GM12878 (cell line): ENCODE results near the gene UBE2E3. TPM values are rescaled to one million over a fixed set of nuclear protein-coding genes. Genes with fewer than 3 reads are reported as not detected.

Experiments
- ATAC-seq: fragments of 200-7000 bp; cut with Tn5 transposase; 3 replicates; pipeline ENCODE4 v1.9.1; 2020; ENCODE audit warnings: mild to moderate bottlenecking, moderate library complexity
- BruUV-seq: library from RNA; stranded (reverse); fragments of 400-500 nt; replicated peaks from 2 replicates; lab custom pipeline; 2021; lab: Mats Ljungman, UMichigan
- CTCF ChIA-PET: fragments of 300-600 bp; sonication (Branson Sonifier 250); formaldehyde crosslinking; extraction: SDS; loops from one replicate; lab custom pipeline; 2021; ENCODE audit warnings: inconsistent platforms; lab: Yijun Ruan, JAX
- POLR2A ChIA-PET: fragments of 350-600 bp; formaldehyde crosslinking; extraction: SDS; loops from one replicate; lab custom pipeline; 2021; ENCODE audit warnings: inconsistent platforms; lab: Charles Lee
- RAD21 ChIA-PET: fragments of 300-600 bp; sonication (Branson Sonifier 250); formaldehyde crosslinking; loops from one replicate; lab custom pipeline; 2023; ENCODE audit warnings: antibody characterized with exemption; ENCODE audit not compliant: unreplicated experiment; lab: Charles Lee
- SMC1A ChIA-PET: fragments of 300-600 bp; sonication (Branson Sonifier 250); formaldehyde crosslinking; loops from one replicate; lab custom pipeline; 2023; ENCODE audit not compliant: unreplicated experiment, uncharacterized antibody; lab: Charles Lee
- DNase-seq: peaks from one replicate; pipeline ENCODE4 v3.0.0-alpha.2; 2011; ENCODE audit warnings: low read depth, low spot score
- FAIRE-seq: peaks from 3 replicates; lab custom pipeline; 2011; peaks lifted over from hg19 to GRCh38; lab: Jason Lieb, UNC
- H2AFZ ChIP-seq: 2 replicates; pipeline ENCODE4 v1.6.0; 2011; ENCODE audit warnings: low read depth, low read length, control low read depth; ENCODE audit not compliant: control insufficient read depth
- H3K27ac ChIP-seq: 2 replicates; pipeline ENCODE4 v1.5.1; 2011; ENCODE audit warnings: control low read depth; ENCODE audit not compliant: control insufficient read depth, insufficient read depth
- H3K27me3 ChIP-seq, 2 experiments: replicated peaks in 1 of 2; 2 replicates each; pipeline versions ENCODE4 v1.6.0 to v1.6.1; 2011; ENCODE audit warnings: low read length in 1 of 2; ENCODE audit not compliant: control insufficient read depth in 2 of 2, insufficient read depth in 2 of 2
- H3K36me3 ChIP-seq, 2 experiments: 2 replicates each; pipeline ENCODE4 v1.5.1; 2011; ENCODE audit warnings: low read length in 1 of 2; ENCODE audit not compliant: control insufficient read depth in 2 of 2, insufficient read depth in 2 of 2
- H3K4me1 ChIP-seq: 2 replicates; pipeline ENCODE4 v1.6.1; 2011; ENCODE audit warnings: mild to moderate bottlenecking, low read length, moderate library complexity, mixed read lengths; ENCODE audit not compliant: control insufficient read depth, insufficient read depth
- H3K4me2 ChIP-seq: 2 replicates; pipeline ENCODE4 v1.6.0; 2011; ENCODE audit warnings: control low read depth; ENCODE audit not compliant: control insufficient read depth, insufficient read depth
- H3K4me3 ChIP-seq: fragments of 200-600 bp; sonication (generic); 2 replicates; pipeline ENCODE4 v1.5.1; 2016
- H3K79me2 ChIP-seq: 2 replicates; pipeline ENCODE4 v1.6.0; 2011; ENCODE audit warnings: low read length; ENCODE audit not compliant: control insufficient read depth, insufficient read depth
- H3K9ac ChIP-seq: 2 replicates; pipeline ENCODE4 v1.8.0; 2011; ENCODE audit warnings: low read length, control low read depth, mixed read lengths; ENCODE audit not compliant: control insufficient read depth, insufficient read depth
- H3K9me3 ChIP-seq: replicated peaks from 3 replicates; pipeline ENCODE4 v1.5.1; 2011; ENCODE audit warnings: mild to moderate bottlenecking, low read length; ENCODE audit not compliant: control insufficient read depth, insufficient read depth
- H4K20me1 ChIP-seq: 2 replicates; pipeline ENCODE4 v1.6.0; 2011; ENCODE audit not compliant: control insufficient read depth, insufficient read depth
- CBX3 ChIP-seq: fragments of 200-600 bp; sonication (generic); IDR thresholded peaks from 2 replicates; pipeline ENCODE4 v1.6.1; 2016; ENCODE audit warnings: low read depth, borderline replicate concordance
- EED ChIP-seq: sonication (generic); IDR thresholded peaks from 2 replicates; pipeline ENCODE4 v1.6.1; 2016; ENCODE audit warnings: antibody characterized with exemption, low read depth
- MTA2 ChIP-seq: fragments of 450-650 bp; IDR thresholded peaks from 2 replicates; pipeline ENCODE4 v1.6.1; 2016; ENCODE audit warnings: low read depth, mild to moderate bottlenecking, moderate library complexity
- PRDM15 ChIP-seq: fragments of 450-650 bp; formaldehyde crosslinking; IDR thresholded peaks from 2 replicates; pipeline ENCODE4 v1.4.0; 2020; ENCODE audit warnings: mild to moderate bottlenecking, moderate library complexity
- SMAD5 ChIP-seq: IDR thresholded peaks from 2 replicates; pipeline ENCODE4 v1.6.1; 2016; ENCODE audit warnings: antibody characterized with exemption, low read depth
- SRF ChIP-seq, 2 experiments: IDR thresholded peaks; 2 replicates each; pipeline ENCODE4 v1.6.1; 2011; ENCODE audit warnings: low read depth in 2 of 2, low read length in 2 of 2, mild to moderate bottlenecking in 1 of 2, moderate library complexity in 1 of 2
- SUPT20H ChIP-seq: IDR thresholded peaks from 2 replicates; pipeline ENCODE4 v1.6.1; 2011; ENCODE audit warnings: low read depth, mild to moderate bottlenecking, low read length, moderate library complexity, borderline replicate concordance; ENCODE audit not compliant: control insufficient read depth
- WGBS: methylation state at CpG from one replicate; pipeline ENCODE4 v1.1.6; 2016; ENCODE audit warnings: low lambda C conversion rate; ENCODE audit not compliant: insufficient replicate concordance, insufficient coverage; ENCODE audit errors: missing lambda C conversion rate; 5-methylcytosine and 5-hydroxymethylcytosine counted together
- in situ Hi-C: fragments of 300-500 bp; cut with MboI; formaldehyde crosslinking; loops from 9 replicates; pipeline ENCODE4 v1.14.3; 2018; ENCODE audit warnings: mixed read lengths
- intact Hi-C: fragments of 100-400 bp; cut with micrococcal nuclease; formaldehyde crosslinking; loops from one replicate; pipeline ENCODE4 v1.14.2; 2022; ENCODE audit not compliant: unreplicated experiment
- polyA plus RNA-seq, 11 experiments: library from polyadenylated mRNA; depleted of rRNA in 4 of 11; unstranded in 6 of 11; stranded (reverse) in 5 of 11; fragments of >200 nt; fragmentation: Nextera tagmentation in 4 of 11; fragmentation: Illumina TruSeq in 1 of 11; extraction: Ambion mirVana in 4 of 11; extraction: Trizol in 1 of 11; gene quantifications; 1 replicate in 1 of 11; 2 replicates in 10 of 11; pipeline versions ENCODE4 v1.2.1 to v1.2.3, GENCODE V29; 2011 to 2016; ENCODE audit warnings: inconsistent platforms in 2 of 11, missing spikeins in 2 of 11, low read depth in 1 of 11
- total RNA-seq, 4 experiments: library from RNA; depleted of rRNA in 3 of 4; stranded (reverse); fragments of >200 nt in 3 of 4; fragmentation: Illumina TruSeq in 1 of 4; extraction: Trizol in 1 of 4; gene quantifications; 2 replicates each; pipeline versions ENCODE4 v1.2.1 to v1.2.3, GENCODE V29; 2013 to 2021
- TF ChIP-seq, protein P1 (sequence below): fragments of 450-650 bp; IDR thresholded peaks from 2 replicates; pipeline ENCODE4 v1.6.1; 2017; ENCODE audit warnings: mild to moderate bottlenecking, moderate library complexity
- TF ChIP-seq, protein P2 (sequence below): IDR thresholded peaks from 2 replicates; pipeline ENCODE4 v1.6.1; 2012; ENCODE audit warnings: low read length, inconsistent platforms
- TF ChIP-seq, protein P3 (sequence below): fragments of 450-650 bp; formaldehyde crosslinking; IDR thresholded peaks from 2 replicates; pipeline ENCODE4 v1.4.0; 2022; ENCODE audit warnings: mild to moderate bottlenecking, moderate library complexity

The UBE2E3 gene
- total and polyA plus RNA-seq, 10 of the 15 experiments (the other 5 are each of a cell fraction or from before 2014, with no cell fraction given), result 14.9 to 50.0 (median 26.2) TPM

DNA sequence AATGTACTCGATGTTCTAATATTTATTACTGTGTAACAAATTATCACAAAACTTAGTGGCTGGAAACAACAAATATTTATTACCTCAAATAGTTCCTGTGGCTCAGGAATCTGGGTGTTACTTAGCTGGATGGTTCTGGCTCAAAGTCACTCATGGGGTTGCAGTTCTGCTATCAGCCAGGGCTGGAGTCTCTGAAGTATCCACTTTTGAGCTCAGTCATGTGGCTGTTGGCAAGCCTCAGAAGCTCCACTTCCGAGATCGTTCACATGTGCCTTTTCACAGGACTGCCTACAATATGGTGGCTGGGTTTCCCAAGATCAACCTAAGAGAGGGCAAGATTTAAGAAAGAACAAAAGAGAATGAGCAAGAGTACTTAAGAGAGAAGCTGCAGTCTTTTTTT is 19.4 kb upstream of the UBE2E3 start:
- H3K9me3 ChIP-seq, result no peaks in the 10 kb centered on the region
- H3K4me2 ChIP-seq, result no peak overlapping the region
- peaks cover 0 to 2% of the 10 kb centered on the region in 2 experiments; a peak in 1 of 4 replicates for H3K27me3 ChIP-seq
- no peak overlapping the region for H3K4me3 ChIP-seq
- H3K9ac ChIP-seq, result no peak overlapping the region
- no peak overlapping the region for H3K27ac ChIP-seq
- ChIA-PET RAD21 (no interaction called here), SMC1A (interaction anchor here (2.0 to 2.7 kb wide), 2 partner anchors 11 to 50 kb away, joined by 5 to 7 read pairs; no protein-coding TSS in a partner anchor), POLR2A (interaction anchor here (0.5 kb wide), 1 partner anchor 20 kb away, joined by 6 read pairs; the partner anchor contains the start of gene UBE2E3), CTCF (interaction anchor here (2.7 kb wide), 1 partner anchor 19 kb away, joined by 14 read pairs; the partner anchor contains the start of gene UBE2E3)
- intact Hi-C loops (no loop called here), in situ Hi-C loops (no loop called here)
- DNase-seq (no peak), FAIRE-seq (no peak), ATAC-seq (no peak)
- 62% methylated on average over 3 of the region's 3 CpGs for WGBS
- H4K20me1 ChIP-seq, result no peaks in the 10 kb centered on the region
- BruUV-seq, result no TSS peak
- H3K36me3 ChIP-seq, result no peaks in the 10 kb centered on the region
- no peak overlapping the region for H2AFZ ChIP-seq
- H3K79me2 ChIP-seq, result no peaks in the 10 kb centered on the region
- no peaks in the 10 kb centered on the region for H3K4me1 ChIP-seq
- no peak for TF ChIP-seq SMAD5
- TF ChIP-seq EED, result no peak
- TF ChIP-seq MTA2, result no peak
- no peak for TF ChIP-seq CBX3
- TF ChIP-seq PRDM15 (CRISPR knock-in tag), result no peak
- TF ChIP-seq, protein P1, sequence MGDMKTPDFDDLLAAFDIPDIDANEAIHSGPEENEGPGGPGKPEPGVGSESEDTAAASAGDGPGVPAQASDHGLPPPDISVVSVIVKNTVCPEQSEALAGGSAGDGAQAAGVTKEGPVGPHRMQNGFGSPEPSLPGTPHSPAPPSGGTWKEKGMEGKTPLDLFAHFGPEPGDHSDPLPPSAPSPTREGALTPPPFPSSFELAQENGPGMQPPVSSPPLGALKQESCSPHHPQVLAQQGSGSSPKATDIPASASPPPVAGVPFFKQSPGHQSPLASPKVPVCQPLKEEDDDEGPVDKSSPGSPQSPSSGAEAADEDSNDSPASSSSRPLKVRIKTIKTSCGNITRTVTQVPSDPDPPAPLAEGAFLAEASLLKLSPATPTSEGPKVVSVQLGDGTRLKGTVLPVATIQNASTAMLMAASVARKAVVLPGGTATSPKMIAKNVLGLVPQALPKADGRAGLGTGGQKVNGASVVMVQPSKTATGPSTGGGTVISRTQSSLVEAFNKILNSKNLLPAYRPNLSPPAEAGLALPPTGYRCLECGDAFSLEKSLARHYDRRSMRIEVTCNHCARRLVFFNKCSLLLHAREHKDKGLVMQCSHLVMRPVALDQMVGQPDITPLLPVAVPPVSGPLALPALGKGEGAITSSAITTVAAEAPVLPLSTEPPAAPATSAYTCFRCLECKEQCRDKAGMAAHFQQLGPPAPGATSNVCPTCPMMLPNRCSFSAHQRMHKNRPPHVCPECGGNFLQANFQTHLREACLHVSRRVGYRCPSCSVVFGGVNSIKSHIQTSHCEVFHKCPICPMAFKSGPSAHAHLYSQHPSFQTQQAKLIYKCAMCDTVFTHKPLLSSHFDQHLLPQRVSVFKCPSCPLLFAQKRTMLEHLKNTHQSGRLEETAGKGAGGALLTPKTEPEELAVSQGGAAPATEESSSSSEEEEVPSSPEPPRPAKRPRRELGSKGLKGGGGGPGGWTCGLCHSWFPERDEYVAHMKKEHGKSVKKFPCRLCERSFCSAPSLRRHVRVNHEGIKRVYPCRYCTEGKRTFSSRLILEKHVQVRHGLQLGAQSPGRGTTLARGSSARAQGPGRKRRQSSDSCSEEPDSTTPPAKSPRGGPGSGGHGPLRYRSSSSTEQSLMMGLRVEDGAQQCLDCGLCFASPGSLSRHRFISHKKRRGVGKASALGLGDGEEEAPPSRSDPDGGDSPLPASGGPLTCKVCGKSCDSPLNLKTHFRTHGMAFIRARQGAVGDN, result no peak
- no peak for TF ChIP-seq SUPT20H
- no peak for TF ChIP-seq SRF (IDR thresholded peaks at IDR 0.05; ENCODE audit: low read depth in 2 of 2, low read length in 2 of 2)
- TF ChIP-seq, protein P2, sequence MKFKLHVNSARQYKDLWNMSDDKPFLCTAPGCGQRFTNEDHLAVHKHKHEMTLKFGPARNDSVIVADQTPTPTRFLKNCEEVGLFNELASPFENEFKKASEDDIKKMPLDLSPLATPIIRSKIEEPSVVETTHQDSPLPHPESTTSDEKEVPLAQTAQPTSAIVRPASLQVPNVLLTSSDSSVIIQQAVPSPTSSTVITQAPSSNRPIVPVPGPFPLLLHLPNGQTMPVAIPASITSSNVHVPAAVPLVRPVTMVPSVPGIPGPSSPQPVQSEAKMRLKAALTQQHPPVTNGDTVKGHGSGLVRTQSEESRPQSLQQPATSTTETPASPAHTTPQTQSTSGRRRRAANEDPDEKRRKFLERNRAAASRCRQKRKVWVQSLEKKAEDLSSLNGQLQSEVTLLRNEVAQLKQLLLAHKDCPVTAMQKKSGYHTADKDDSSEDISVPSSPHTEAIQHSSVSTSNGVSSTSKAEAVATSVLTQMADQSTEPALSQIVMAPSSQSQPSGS, result no peak
- TF ChIP-seq, protein P3, sequence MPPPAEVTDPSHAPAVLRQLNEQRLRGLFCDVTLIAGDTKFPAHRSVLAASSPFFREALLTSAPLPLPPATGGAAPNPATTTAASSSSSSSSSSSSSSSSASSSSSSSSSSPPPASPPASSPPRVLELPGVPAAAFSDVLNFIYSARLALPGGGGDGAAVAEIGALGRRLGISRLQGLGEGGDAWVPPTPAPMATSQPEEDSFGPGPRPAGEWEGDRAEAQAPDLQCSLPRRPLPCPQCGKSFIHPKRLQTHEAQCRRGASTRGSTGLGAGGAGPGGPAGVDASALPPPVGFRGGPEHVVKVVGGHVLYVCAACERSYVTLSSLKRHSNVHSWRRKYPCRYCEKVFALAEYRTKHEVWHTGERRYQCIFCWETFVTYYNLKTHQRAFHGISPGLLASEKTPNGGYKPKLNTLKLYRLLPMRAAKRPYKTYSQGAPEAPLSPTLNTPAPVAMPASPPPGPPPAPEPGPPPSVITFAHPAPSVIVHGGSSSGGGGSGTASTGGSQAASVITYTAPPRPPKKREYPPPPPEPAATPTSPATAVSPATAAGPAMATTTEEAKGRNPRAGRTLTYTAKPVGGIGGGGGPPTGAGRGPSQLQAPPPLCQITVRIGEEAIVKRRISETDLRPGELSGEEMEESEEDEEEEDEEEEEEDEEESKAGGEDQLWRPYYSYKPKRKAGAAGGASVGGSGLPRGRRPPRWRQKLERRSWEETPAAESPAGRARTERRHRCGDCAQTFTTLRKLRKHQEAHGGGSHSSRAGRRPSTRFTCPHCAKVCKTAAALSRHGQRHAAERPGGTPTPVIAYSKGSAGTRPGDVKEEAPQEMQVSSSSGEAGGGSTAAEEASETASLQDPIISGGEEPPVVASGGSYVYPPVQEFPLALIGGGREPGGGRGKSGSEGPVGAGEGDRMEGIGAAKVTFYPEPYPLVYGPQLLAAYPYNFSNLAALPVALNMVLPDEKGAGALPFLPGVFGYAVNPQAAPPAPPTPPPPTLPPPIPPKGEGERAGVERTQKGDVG (CRISPR knock-in tag), result no peak
